Trophoblast cell (in vitro differentiated cells and primary cell): ENCODE results near the gene HRH1.
A peak's percentile ranks its signal among the peaks of the same experiment; 100 is the strongest.

Experiments
- DNase-seq, 2 donors: peaks; one replicate each; pipeline ENCODE4 v3.0.0-alpha.2; 2016
- H2AFZ ChIP-seq: 2 replicates; pipeline ENCODE4 v1.6.1; 2013; ENCODE audit warnings: low read length, moderate library complexity, mild to moderate bottlenecking; ENCODE audit not compliant: insufficient read depth, poor library complexity
- H2AK5ac ChIP-seq: 2 replicates; pipeline ENCODE4 v1.6.1; 2013; ENCODE audit warnings: mild to moderate bottlenecking, low read length
- H2BK120ac ChIP-seq: 2 replicates; pipeline ENCODE4 v1.6.1; 2013; ENCODE audit warnings: low read length, mild to moderate bottlenecking, moderate library complexity; ENCODE audit not compliant: insufficient read depth, poor library complexity
- H2BK12ac ChIP-seq: 2 replicates; pipeline ENCODE4 v1.6.1; 2013; ENCODE audit warnings: mild to moderate bottlenecking, low read length, moderate library complexity
- H2BK5ac ChIP-seq: 2 replicates; pipeline ENCODE4 v1.6.1; 2013; ENCODE audit warnings: low read length, low read depth, moderate library complexity, mild to moderate bottlenecking; ENCODE audit not compliant: poor library complexity
- H3K14ac ChIP-seq: 2 replicates; pipeline ENCODE4 v1.6.1; 2013; ENCODE audit warnings: mild to moderate bottlenecking, low read length
- H3K18ac ChIP-seq: 2 replicates; pipeline ENCODE4 v1.6.1; 2013; ENCODE audit warnings: mild to moderate bottlenecking, low read length
- H3K23ac ChIP-seq: 2 replicates; pipeline ENCODE4 v1.6.1; 2013; ENCODE audit warnings: low read length
- H3K27ac ChIP-seq: 2 replicates; pipeline ENCODE4 v1.5.1; 2013; ENCODE audit warnings: low read depth, mild to moderate bottlenecking, inconsistent platforms, low read length, moderate library complexity
- H3K27me3 ChIP-seq: 2 replicates; pipeline ENCODE4 v1.6.1; 2013; ENCODE audit warnings: inconsistent platforms, mild to moderate bottlenecking, low read length, moderate library complexity; ENCODE audit not compliant: insufficient read depth
- H3K36me3 ChIP-seq, 2 experiments: 1 replicate in 1 of 2; 2 replicates in 1 of 2; pipeline ENCODE4 v1.6.1; 2013; ENCODE audit warnings: low read length in 2 of 2, mild to moderate bottlenecking in 2 of 2, moderate library complexity in 1 of 2; ENCODE audit not compliant: insufficient read depth in 2 of 2, control insufficient read depth in 1 of 2
- H3K4ac ChIP-seq: 2 replicates; pipeline ENCODE4 v1.6.1; 2013; ENCODE audit warnings: low read depth, mild to moderate bottlenecking, low read length, moderate library complexity
- H3K4me1 ChIP-seq, 2 experiments: 1 replicate in 1 of 2; 2 replicates in 1 of 2; pipeline ENCODE4 v1.6.1; 2013; ENCODE audit warnings: low read length in 2 of 2, mild to moderate bottlenecking in 2 of 2, moderate library complexity in 1 of 2; ENCODE audit not compliant: insufficient read depth in 2 of 2, control insufficient read depth in 1 of 2
- H3K4me2 ChIP-seq: 2 replicates; pipeline ENCODE4 v1.6.1; 2013; ENCODE audit warnings: inconsistent platforms, mild to moderate bottlenecking, low read length, moderate library complexity
- H3K4me3 ChIP-seq: 2 replicates; pipeline ENCODE4 v1.5.1; 2013; ENCODE audit warnings: mild to moderate bottlenecking, low read depth, low read length, inconsistent platforms
- H3K79me1 ChIP-seq: one replicate; pipeline ENCODE4 v1.6.1; 2013; ENCODE audit warnings: low read length
- H3K79me2 ChIP-seq: 2 replicates; pipeline ENCODE4 v1.6.1; 2013; ENCODE audit warnings: low read length, mild to moderate bottlenecking; ENCODE audit not compliant: control insufficient read depth, insufficient read depth, poor library complexity
- H3K9ac ChIP-seq: 2 replicates; pipeline ENCODE4 v1.6.1; 2013; ENCODE audit warnings: mild to moderate bottlenecking, low read length
- H3K9me3 ChIP-seq: 2 replicates; pipeline ENCODE4 v1.6.1; 2013; ENCODE audit warnings: low read depth, mild to moderate bottlenecking, control low read depth, inconsistent platforms, low read length; ENCODE audit not compliant: insufficient read depth
- H4K12ac ChIP-seq: 2 replicates; pipeline ENCODE4 v1.6.1; 2013; ENCODE audit warnings: low read depth, mild to moderate bottlenecking, low read length, moderate library complexity
- H4K8ac ChIP-seq: 2 replicates; pipeline ENCODE4 v1.6.1; 2013; ENCODE audit warnings: low read depth, mild to moderate bottlenecking, low read length, moderate library complexity
- H4K91ac ChIP-seq: one replicate; pipeline ENCODE4 v1.6.1; 2013; ENCODE audit warnings: low read depth, mild to moderate bottlenecking, low read length, moderate library complexity
- WGBS: extraction: QIAGEN DNeasy Blood & Tissue Kit; methylation state at CpG from one replicate; pipeline ENCODE4 v1.1.7; 2013; ENCODE audit warnings: missing lambda C conversion rate; ENCODE audit not compliant: insufficient read length, insufficient coverage; ENCODE audit errors: extremely low coverage; 5-methylcytosine and 5-hydroxymethylcytosine counted together

HRH1 gene

DNA sequence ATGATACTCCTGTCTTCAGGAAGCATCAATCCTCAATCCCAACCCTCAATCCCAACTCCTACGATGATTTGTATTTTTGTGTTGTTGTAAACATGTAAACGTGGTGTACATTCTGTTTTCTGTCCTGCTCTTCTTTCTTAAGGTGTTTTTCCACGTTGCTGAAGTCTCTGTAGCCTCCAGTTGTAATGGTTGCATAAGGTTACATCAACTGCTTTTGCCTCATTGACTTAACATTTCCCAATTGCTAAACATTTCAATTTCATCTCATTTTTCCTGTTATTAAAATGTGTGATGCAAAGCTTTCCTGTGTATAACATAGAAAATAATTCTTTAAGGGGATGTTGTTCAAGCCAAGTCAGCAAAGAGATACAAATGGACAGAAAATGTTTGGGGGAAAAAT is 33.4 kb downstream of the HRH1 start:
- H3K9me3 ChIP-seq, result no peaks in the 10 kb centered on the region
- no peak overlapping the region for H3K4me2 ChIP-seq
- no peaks in the 10 kb centered on the region for H3K79me1 ChIP-seq
- H3K4me3 ChIP-seq, result no peak overlapping the region
- no peaks in the 10 kb centered on the region for H3K4me1 ChIP-seq
- H3K36me3 ChIP-seq, result no peaks in the 10 kb centered on the region
- no peak overlapping the region for H3K14ac ChIP-seq
- DNase-seq, result no peak
- H2AFZ ChIP-seq, result no peak overlapping the region
- no peaks in the 10 kb centered on the region for H3K27me3 ChIP-seq
- WGBS, result no CpG with 5 or more reads among the region's 3 CpGs
- no peak overlapping the region for H3K4ac ChIP-seq
- H3K9ac ChIP-seq, result no peak overlapping the region
- H2AK5ac ChIP-seq, result no peak overlapping the region
- no peak overlapping the region for H4K12ac ChIP-seq
- H2BK12ac ChIP-seq, result no peak overlapping the region
- no peak overlapping the region for H2BK5ac ChIP-seq
- H3K23ac ChIP-seq, result no peak overlapping the region
- H2BK120ac ChIP-seq, result no peak overlapping the region
- no peaks in the 10 kb centered on the region for H3K79me2 ChIP-seq
- no peak overlapping the region for H4K91ac ChIP-seq
- H4K8ac ChIP-seq, result no peak overlapping the region
- no peak overlapping the region for H3K27ac ChIP-seq
- no peak overlapping the region for H3K18ac ChIP-seq

GRCh38 chr3:11188231-11188630 is 33.9 kb downstream of the HRH1 start:
- Histone ChIP-seq H4K12ac (no peak overlapping the region), H2AFZ (no peak overlapping the region), H3K4ac (no peak overlapping the region), H3K23ac (no peak overlapping the region), H2AK5ac (no peak overlapping the region), H2BK12ac (no peak overlapping the region), H3K27me3 (no peaks in the 10 kb centered on the region), H4K91ac (no peak overlapping the region), H4K8ac (no peak overlapping the region), H3K27ac (no peak overlapping the region), H2BK5ac (no peak overlapping the region), H3K14ac (no peak overlapping the region), H3K4me1 (no peaks in the 10 kb centered on the region), H3K4me3 (no peak overlapping the region), H3K9me3 (no peaks in the 10 kb centered on the region), H3K79me2 (no peaks in the 10 kb centered on the region), H3K79me1 (no peaks in the 10 kb centered on the region), H3K4me2 (no peak overlapping the region), H3K18ac (no peak overlapping the region), H3K9ac (no peak overlapping the region), H3K36me3 (no peaks in the 10 kb centered on the region), H2BK120ac (no peak overlapping the region)
- no CpG with 5 or more reads among the region's 6 CpGs for WGBS
- no peak for DNase-seq

GRCh38 chr3:11195201-11195600 is 40.9 kb downstream of the HRH1 start:
- no peak overlapping the region for H4K12ac ChIP-seq
- H3K23ac ChIP-seq, result no peak overlapping the region
- no peak overlapping the region for H4K91ac ChIP-seq
- no peak overlapping the region for H3K18ac ChIP-seq
- H3K14ac ChIP-seq, result no peak overlapping the region
- no peak overlapping the region for H4K8ac ChIP-seq
- H3K9ac ChIP-seq, result no peak overlapping the region
- H3K4me3 ChIP-seq, result no peak overlapping the region
- H2BK120ac ChIP-seq, result no peak overlapping the region
- H3K4me2 ChIP-seq, result no peak overlapping the region
- no peak overlapping the region for H2BK12ac ChIP-seq
- H2BK5ac ChIP-seq, result no peak overlapping the region
- H3K36me3 ChIP-seq, result no peaks in the 10 kb centered on the region
- no peak for DNase-seq
- H3K79me2 ChIP-seq, result no peaks in the 10 kb centered on the region
- no peak overlapping the region for H2AFZ ChIP-seq
- H3K4me1 ChIP-seq, result peaks cover 0 to 8% of the 10 kb centered on the region in 2 experiments
- H3K9me3 ChIP-seq, result peaks cover 2% of the 10 kb centered on the region
- no peak overlapping the region for H3K27ac ChIP-seq
- no peak overlapping the region for H3K4ac ChIP-seq
- no CpG with 5 or more reads among the region's 5 CpGs for WGBS
- H2AK5ac ChIP-seq, result no peak overlapping the region
- H3K27me3 ChIP-seq, result no peaks in the 10 kb centered on the region
- H3K79me1 ChIP-seq, result peaks cover 4% of the 10 kb centered on the region

DNA sequence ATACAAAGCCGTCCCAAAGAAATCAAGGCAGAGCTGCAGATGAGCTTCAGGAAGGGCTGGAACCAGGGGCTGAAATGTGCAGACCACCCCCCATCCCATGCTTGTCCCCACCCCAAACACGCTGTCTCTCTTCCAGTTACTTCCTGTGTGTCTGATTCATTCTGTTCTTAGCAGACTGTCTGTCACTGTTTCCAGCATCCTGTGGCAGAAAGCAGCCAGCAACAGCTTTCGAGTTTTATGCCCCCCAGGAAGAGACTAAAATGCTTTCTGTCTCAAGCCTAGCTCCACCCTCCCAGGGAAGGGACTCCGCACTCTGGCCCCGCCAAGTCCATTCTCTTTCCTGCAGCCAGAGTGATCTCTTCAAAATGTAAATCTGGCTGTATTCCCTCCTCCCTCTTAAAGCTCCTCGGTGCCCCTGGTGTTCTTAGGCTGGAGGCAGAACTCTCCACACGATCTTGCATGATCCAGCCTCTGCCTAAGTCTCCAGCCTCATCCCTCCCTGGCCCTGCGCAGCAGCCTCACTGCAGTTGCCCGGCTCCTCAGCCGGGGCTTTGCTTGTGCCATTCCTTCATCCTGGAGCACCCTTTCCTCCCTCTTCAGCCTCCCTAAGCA is 41.5 kb downstream of the HRH1 start:
- no peak overlapping the region for H4K12ac ChIP-seq
- no peak overlapping the region for H3K4ac ChIP-seq
- H2BK120ac ChIP-seq, result no peak overlapping the region
- peaks cover 2% of the 10 kb centered on the region for H3K9me3 ChIP-seq
- H2BK5ac ChIP-seq, result no peak overlapping the region
- H2BK12ac ChIP-seq, result no peak overlapping the region
- no peaks in the 10 kb centered on the region for H3K79me2 ChIP-seq
- peak overlapping the region; percentile 25 for H4K91ac ChIP-seq
- WGBS, result no CpG with 5 or more reads among the region's 10 CpGs
- no peak overlapping the region for H3K9ac ChIP-seq
- no peak overlapping the region for H3K23ac ChIP-seq
- no peak overlapping the region for H3K18ac ChIP-seq
- H3K36me3 ChIP-seq, result no peaks in the 10 kb centered on the region
- no peak overlapping the region for H3K14ac ChIP-seq
- no peak overlapping the region for H2AK5ac ChIP-seq
- no peak for DNase-seq
- H3K4me1 ChIP-seq, result peaks cover 0 to 8% of the 10 kb centered on the region in 2 experiments
- no peak overlapping the region for H3K4me3 ChIP-seq
- H3K79me1 ChIP-seq, result peaks cover 4% of the 10 kb centered on the region
- peak overlapping the region; percentile 25 for H3K4me2 ChIP-seq
- H3K27ac ChIP-seq, result peak overlapping the region; percentile 32
- H4K8ac ChIP-seq, result no peak overlapping the region
- no peaks in the 10 kb centered on the region for H3K27me3 ChIP-seq
- no peak overlapping the region for H2AFZ ChIP-seq
